IPS DF 6.9 (cell line): ENCODE data around the gene TAS2R38.

ENCODE experiments used
- DNase-seq: peaks from one replicate; pipeline ENCODE4 v3.0.0-alpha.2; 2013; ENCODE audit warnings: low read depth, low spot score
- H3K27ac ChIP-seq: one replicate; pipeline ENCODE4 v1.5.1; 2013; ENCODE audit warnings: low read length, control low read depth
- H3K27me3 ChIP-seq: 2 replicates; pipeline ENCODE4 v1.6.1; 2013; ENCODE audit warnings: mild to moderate bottlenecking, low read length; ENCODE audit not compliant: control insufficient read depth, insufficient read depth
- H3K36me3 ChIP-seq: 2 replicates; pipeline ENCODE4 v1.6.1; 2013; ENCODE audit warnings: low read length; ENCODE audit not compliant: control insufficient read depth, insufficient read depth
- H3K4me1 ChIP-seq: 2 replicates; pipeline ENCODE4 v1.6.1; 2013; ENCODE audit warnings: low read length; ENCODE audit not compliant: control insufficient read depth, insufficient read depth
- H3K4me3 ChIP-seq: 2 replicates; pipeline ENCODE4 v1.5.1; 2013; ENCODE audit warnings: mild to moderate bottlenecking, low read length
- H3K9me3 ChIP-seq: 2 replicates; pipeline ENCODE4 v1.6.1; 2013; ENCODE audit warnings: low read length, inconsistent platforms; ENCODE audit not compliant: control insufficient read depth, insufficient read depth
- WGBS: extraction: QIAGEN DNeasy Blood & Tissue Kit; methylation state at CpG from one replicate; pipeline ENCODE4 v1.1.7; 2013; ENCODE audit warnings: mixed read lengths, missing lambda C conversion rate; ENCODE audit not compliant: insufficient read length, insufficient coverage; 5-methylcytosine and 5-hydroxymethylcytosine counted together

Gene TAS2R38

DNA sequence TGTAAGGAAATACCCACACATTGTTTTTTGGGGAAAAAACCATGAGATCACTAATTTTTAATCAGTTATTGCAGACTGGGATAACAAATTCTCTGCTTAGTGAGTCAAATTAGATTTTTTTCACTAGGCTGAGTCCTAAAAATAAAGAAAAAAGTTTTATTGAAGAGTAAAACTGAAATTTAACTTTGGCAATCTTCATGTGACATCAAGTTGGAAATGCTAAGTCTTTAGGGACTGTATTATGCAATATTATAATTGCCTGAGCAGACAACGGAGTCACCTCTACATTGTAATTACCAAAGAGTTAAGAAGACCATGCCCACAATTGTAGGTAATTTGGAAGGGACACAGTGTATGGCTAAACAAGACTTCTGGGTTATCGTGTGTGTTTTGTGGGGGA, 24.6 kb downstream of the TAS2R38 start:
- no peaks in the 10 kb centered on the region for H3K27me3 ChIP-seq
- H3K4me1 ChIP-seq: no peaks in the 10 kb centered on the region
- H3K9me3 ChIP-seq: no peaks in the 10 kb centered on the region
- no peak overlapping the region for H3K27ac ChIP-seq
- no peaks in the 10 kb centered on the region for H3K36me3 ChIP-seq
- DNase-seq: no peak
- no CpG with 5 or more reads among the region's 2 CpGs for WGBS
- no peak overlapping the region for H3K4me3 ChIP-seq

DNA sequence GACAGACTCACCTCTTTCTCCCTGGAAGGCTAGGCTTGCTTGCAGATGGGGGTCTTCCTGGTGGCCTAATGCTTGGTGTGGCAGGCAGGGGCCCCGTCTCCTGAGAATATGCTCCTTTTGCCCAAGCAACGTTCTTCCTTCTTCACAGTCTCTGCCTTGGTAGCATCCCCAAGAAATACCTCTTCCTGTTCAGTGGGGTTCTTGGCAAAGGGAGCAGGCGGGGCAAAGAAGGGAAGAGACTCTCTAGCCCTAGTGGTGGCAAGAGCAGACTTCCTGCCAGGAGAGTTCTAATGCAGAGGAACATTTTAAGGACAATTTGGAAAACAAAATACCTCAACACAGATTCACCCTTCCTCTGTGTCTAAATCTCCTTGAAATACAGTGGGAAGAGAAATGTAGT, 26.8 kb downstream of the TAS2R38 start, which contains the start of gene CLEC5A:
TSS of gene CLEC5A (minus strand) at position 179 of the 400 bp plus-strand sequence. CDS start 682 bp downstream, outside the sequence.
- no peak within 1 kb of the TSS for H3K4me3 ChIP-seq
- DNase-seq: no peak
- WGBS: no CpG with 5 or more reads among the region's 3 CpGs
- H3K27ac ChIP-seq: no peak within 1 kb of the TSS
- H3K27me3 ChIP-seq: no peaks in the 10 kb centered on the region
- no peaks in the 10 kb centered on the region for H3K4me1 ChIP-seq
- no peaks in the 10 kb centered on the region for H3K36me3 ChIP-seq
- no peaks in the 10 kb centered on the region for H3K9me3 ChIP-seq

DNA sequence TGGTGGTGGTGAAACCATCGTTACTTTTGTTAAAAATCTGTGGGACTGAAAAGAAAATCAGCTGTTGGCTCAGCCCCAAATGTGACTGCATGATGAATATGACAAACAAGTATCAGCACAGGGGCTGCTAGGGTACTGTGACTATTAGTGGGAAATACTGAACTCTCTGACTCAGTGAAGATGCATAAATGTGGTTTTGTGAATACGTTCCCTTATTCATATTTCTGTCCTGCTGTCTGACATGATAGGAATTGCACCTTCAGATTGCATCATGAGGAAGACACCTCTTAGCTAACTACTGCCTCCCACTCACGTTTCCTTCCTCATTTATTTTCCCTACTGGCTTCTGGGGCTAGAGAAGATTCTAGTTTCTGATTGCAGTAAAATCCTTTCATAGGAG, 28.2 kb downstream of the TAS2R38 start:
- no peak overlapping the region for H3K27ac ChIP-seq
- no peak overlapping the region for H3K4me3 ChIP-seq
- no CpG with 5 or more reads among the region's 3 CpGs for WGBS
- no peaks in the 10 kb centered on the region for H3K4me1 ChIP-seq
- H3K9me3 ChIP-seq: no peaks in the 10 kb centered on the region
- DNase-seq: no peak
- H3K36me3 ChIP-seq: no peaks in the 10 kb centered on the region
- no peaks in the 10 kb centered on the region for H3K27me3 ChIP-seq

DNA sequence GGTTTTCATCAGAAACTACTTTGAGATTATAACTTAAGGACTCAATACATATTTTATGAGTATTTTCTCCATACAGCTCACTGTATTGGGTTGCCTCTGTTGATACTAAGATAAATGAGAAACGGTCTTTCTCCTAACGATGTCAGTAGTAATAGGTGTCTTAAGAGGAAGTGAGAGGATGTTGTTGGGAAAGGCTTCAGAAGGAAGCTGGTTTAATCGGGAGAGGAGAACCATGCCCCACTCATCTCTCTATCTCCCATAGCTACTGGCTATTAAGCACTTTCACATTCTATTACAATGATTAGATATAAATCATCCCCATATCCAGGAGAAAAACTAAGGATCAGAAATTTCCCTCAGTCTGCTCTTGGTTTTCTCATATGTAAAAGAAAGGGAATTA, 28.8 kb downstream of the TAS2R38 start:
- Histone ChIP-seq H3K27ac (no peak overlapping the region), H3K4me1 (no peaks in the 10 kb centered on the region), H3K36me3 (no peaks in the 10 kb centered on the region), H3K9me3 (no peaks in the 10 kb centered on the region), H3K4me3 (no peak overlapping the region), H3K27me3 (no peaks in the 10 kb centered on the region)
- WGBS: no CpG with 5 or more reads among the region's 3 CpGs
- no peak for DNase-seq

DNA sequence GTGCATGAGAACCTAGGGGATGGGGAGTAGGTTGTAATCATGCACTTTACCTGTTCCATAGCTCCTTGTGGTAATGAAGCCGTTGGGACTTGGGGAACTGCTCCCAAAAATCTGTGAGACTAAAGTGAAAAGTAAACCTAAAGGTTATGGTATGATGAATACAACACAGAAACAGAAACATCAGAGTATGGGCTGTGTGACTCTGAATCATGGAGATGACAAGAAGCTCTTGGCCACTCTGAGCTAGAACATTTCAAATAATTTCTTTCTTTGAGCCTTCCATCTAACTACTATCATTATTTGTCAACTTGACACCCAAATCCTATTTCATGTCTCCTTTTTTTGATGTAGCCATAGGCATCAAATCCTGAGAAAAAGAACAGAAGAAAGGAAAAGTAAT, 29.7 kb downstream of the TAS2R38 start:
- no peaks in the 10 kb centered on the region for H3K36me3 ChIP-seq
- H3K9me3 ChIP-seq: no peaks in the 10 kb centered on the region
- H3K4me1 ChIP-seq: no peaks in the 10 kb centered on the region
- no peak for DNase-seq
- no CpG with 5 or more reads among the region's 1 CpG for WGBS
- no peaks in the 10 kb centered on the region for H3K27me3 ChIP-seq
- no peak overlapping the region for H3K27ac ChIP-seq
- no peak overlapping the region for H3K4me3 ChIP-seq

- no CpG with 5 or more reads among the region's 3 CpGs for WGBS
- no peak for DNase-seq
- no peaks in the 10 kb centered on the region for H3K4me1 ChIP-seq
- no peaks in the 10 kb centered on the region for H3K9me3 ChIP-seq
- H3K36me3 ChIP-seq: no peaks in the 10 kb centered on the region
- H3K27me3 ChIP-seq: no peaks in the 10 kb centered on the region
- no peak overlapping the region for H3K27ac ChIP-seq
- no peak overlapping the region for H3K4me3 ChIP-seq
Observed at GRCh38 chr7:141941075-141941474, 32.5 kb downstream of the TAS2R38 start.

DNA sequence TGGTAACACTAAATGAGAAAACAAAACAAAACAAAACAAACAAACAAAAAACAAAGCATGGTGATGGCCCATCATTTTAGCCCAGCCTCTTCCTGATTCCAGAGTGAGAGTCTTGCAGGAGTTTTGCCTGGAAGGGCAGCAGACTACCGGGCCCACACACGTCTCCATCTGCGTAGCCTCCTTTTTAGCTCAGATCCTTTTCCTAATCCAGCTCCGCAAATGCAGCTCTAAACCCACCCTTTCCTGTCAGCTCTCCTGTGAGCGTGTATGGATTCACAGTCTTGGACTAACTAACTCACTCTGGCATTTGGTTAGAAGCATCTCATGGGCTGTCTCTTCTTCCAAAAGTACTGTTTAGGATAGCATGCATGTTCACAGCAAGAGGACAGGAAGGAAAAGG, 43.4 kb downstream of the TAS2R38 start:
- no peak overlapping the region for H3K4me3 ChIP-seq
- no peaks in the 10 kb centered on the region for H3K4me1 ChIP-seq
- no peaks in the 10 kb centered on the region for H3K36me3 ChIP-seq
- no peak for DNase-seq
- WGBS: no CpG with 5 or more reads among the region's 5 CpGs
- no peaks in the 10 kb centered on the region for H3K27me3 ChIP-seq
- no peaks in the 10 kb centered on the region for H3K9me3 ChIP-seq
- H3K27ac ChIP-seq: no peak overlapping the region

DNA sequence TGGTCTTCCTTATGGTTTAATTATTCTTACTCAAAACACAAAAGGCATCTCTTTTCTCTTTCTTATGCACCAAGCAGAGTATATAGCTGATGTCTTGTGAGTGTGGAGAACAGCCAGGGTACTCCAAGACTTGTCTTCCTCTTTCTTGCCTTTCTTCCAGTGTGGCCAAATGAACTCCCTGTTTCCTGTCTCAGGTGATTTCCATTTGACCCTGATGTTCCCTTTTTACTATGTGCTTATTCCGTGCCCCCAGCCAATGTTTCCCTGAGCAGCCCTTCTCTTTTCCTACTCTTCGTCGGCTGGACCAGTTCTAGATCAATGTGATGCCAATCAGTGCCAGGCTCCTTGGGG, 44.8 kb downstream of the TAS2R38 start:
- Histone ChIP-seq H3K36me3 (no peaks in the 10 kb centered on the region), H3K9me3 (no peaks in the 10 kb centered on the region), H3K27me3 (no peaks in the 10 kb centered on the region), H3K4me3 (no peak overlapping the region), H3K27ac (no peak overlapping the region), H3K4me1 (no peaks in the 10 kb centered on the region)
- WGBS: no CpG with 5 or more reads among the region's 3 CpGs
- no peak for DNase-seq

- H3K36me3 ChIP-seq: no peaks in the 10 kb centered on the region
- H3K27ac ChIP-seq: no peak overlapping the region
- H3K27me3 ChIP-seq: no peaks in the 10 kb centered on the region
- DNase-seq: no peak
- WGBS: 100% methylated on average over 1 of the region's 2 CpGs
- no peaks in the 10 kb centered on the region for H3K9me3 ChIP-seq
- no peak overlapping the region for H3K4me3 ChIP-seq
- H3K4me1 ChIP-seq: no peaks in the 10 kb centered on the region
Observed at GRCh38 chr7:141928146-141928844, 45.3 kb downstream of the TAS2R38 start.
